NCI-H748 (cell line): ENCODE data around the gene UGT2B7.
"Not testable (repeated sequence)": the region's sequence is repeated elsewhere in the genome, so short reads cannot be mapped to it uniquely, and the experiment has no call there.

Experiments
- DNase-seq: peaks from one replicate; lab custom pipeline; 2025; ENCODE audit not compliant: unreplicated experiment; lab: John Stamatoyannopoulos, UW

UGT2B7 gene

GRCh38 chr4:69096111-69096656, at the start of gene UGT2B7:
UGT2B7 (plus strand) TSS chr4:69096474; CDS start chr4:69096521, 47 bp downstream.
- no peak for DNase-seq

GRCh38 chr4:69049860-69050259, 46.4 kb upstream of the UGT2B7 start:
- DNase-seq, result no peak

GRCh38 chr4:69050853-69051575, 45.3 kb upstream of the UGT2B7 start:
- not testable (repeated sequence) for DNase-seq

GRCh38 chr4:69051576-69051943, 44.7 kb upstream of the UGT2B7 start:
- no peak for DNase-seq

- not testable (repeated sequence) for DNase-seq
These were observed 42.9 kb upstream of the UGT2B7 start for GRCh38 chr4:69053309-69053885.

- not testable (repeated sequence) for DNase-seq
These were observed 42.2 kb upstream of the UGT2B7 start for GRCh38 chr4:69054033-69054432.

DNA sequence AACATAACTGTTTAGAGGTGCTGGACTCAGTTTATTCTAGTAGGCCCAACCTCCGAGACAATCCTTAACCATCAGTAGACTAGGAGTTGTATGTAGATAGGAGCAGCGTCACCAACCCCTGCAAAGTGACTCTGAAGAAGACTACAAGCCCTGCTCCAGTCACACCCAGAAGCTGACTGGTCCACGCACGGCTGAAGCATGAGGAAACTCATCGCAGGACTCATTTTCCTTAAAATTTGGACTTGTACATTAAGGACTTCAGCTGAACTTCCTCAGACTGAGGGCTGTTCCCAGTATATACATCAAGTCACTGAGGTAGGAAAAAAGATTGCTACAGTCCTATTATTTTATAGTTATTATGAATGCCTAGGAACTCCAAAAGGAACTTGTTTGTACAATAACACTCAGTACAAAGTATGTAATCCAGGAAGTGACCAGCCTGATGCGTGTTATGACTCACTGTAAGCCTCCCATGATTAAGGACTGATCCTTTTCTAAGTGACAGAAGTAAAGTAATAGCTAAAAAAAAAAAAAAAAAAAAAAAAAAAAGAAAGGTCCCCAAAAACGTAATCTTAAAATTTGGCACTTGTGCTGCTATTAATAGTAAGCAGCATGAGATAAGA, 41.6 kb upstream of the UGT2B7 start:
- no peak for DNase-seq

- DNase-seq, result no peak
These were observed 40.1 kb upstream of the UGT2B7 start for GRCh38 chr4:69056150-69056549.

- no peak for DNase-seq
These were observed 39.2 kb upstream of the UGT2B7 start for GRCh38 chr4:69056921-69057550.

GRCh38 chr4:69057620-69058409, 38.5 kb upstream of the UGT2B7 start:
- DNase-seq, result no peak

- no peak for DNase-seq
These were observed 37.7 kb upstream of the UGT2B7 start for GRCh38 chr4:69058410-69059059.

GRCh38 chr4:69060651-69061308, 35.5 kb upstream of the UGT2B7 start:
- DNase-seq, result peak; percentile 26

- DNase-seq, result no peak
These were observed 31.9 kb upstream of the UGT2B7 start for GRCh38 chr4:69064391-69064790.

GRCh38 chr4:69066945-69067344, 29.3 kb upstream of the UGT2B7 start:
- DNase-seq, result no peak

GRCh38 chr4:69069085-69069484, 27.2 kb upstream of the UGT2B7 start:
- DNase-seq, result no peak

DNA sequence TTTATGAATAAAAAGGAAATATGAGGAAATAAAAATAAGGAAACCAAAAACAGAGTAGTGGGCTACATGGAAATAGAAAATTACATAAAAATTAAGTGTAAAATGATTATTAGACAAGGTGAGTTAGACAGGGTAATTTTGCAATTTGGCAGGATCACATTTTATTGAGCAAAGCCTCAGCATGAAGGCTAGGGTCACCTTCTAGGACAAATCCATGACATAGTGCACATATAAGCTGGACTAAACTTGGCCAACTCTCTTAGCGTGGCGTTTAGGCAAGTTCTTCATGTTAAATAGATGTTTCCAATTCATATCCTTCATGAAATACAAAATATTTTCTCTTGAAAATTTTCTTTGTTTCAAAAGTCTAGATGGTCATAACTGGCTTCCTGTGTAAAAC, 25.7 kb upstream of the UGT2B7 start:
- no peak for DNase-seq

- DNase-seq, result no peak
These were observed 25.0 kb upstream of the UGT2B7 start for GRCh38 chr4:69071286-69071685.

GRCh38 chr4:69073375-69073774, 22.9 kb upstream of the UGT2B7 start:
- no peak for DNase-seq

DNA sequence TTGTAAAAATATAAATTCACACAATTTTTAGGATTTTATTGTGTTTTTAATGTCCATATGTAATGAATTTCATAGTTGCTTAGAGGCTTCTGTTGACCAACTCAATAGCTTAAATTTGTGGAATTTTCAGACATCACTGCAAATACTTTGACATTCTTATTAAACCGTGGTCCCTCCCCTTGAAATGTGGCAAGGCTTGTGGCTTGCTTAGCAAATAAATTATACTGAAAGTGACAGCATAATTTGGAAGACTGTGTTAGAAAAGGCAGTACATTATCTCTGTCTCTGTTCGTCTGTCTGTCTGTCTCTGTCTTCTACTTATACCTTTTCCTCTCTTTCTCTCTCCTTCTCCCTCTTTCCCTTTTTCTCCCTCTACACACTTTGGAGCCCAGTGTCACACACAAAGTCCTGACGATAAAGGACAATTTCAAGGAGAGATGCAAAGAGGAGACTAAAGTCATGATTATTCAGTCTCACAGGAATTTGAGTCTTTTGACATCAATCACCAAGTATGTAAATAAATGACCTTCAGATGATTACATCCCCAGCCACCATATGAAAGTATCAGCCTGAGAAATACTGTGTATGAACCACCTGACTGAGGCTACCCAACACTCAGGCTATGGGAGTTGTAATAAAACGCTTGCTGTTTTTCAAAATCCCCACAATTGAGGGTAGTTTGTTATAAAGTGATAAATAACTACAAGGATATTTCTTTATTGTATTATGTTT, 21.0 kb upstream of the UGT2B7 start:
- DNase-seq, result no peak
